ENCODE results near the gene SLC39A11. TPM values are rescaled to one million over a fixed set of nuclear protein-coding genes. Genes with fewer than 3 reads are reported as not detected.

The SLC39A11 gene
- polyA plus RNA-seq, 1 of the 3 experiments (the other 2 are of a cell fraction): 23.5 TPM

DNA sequence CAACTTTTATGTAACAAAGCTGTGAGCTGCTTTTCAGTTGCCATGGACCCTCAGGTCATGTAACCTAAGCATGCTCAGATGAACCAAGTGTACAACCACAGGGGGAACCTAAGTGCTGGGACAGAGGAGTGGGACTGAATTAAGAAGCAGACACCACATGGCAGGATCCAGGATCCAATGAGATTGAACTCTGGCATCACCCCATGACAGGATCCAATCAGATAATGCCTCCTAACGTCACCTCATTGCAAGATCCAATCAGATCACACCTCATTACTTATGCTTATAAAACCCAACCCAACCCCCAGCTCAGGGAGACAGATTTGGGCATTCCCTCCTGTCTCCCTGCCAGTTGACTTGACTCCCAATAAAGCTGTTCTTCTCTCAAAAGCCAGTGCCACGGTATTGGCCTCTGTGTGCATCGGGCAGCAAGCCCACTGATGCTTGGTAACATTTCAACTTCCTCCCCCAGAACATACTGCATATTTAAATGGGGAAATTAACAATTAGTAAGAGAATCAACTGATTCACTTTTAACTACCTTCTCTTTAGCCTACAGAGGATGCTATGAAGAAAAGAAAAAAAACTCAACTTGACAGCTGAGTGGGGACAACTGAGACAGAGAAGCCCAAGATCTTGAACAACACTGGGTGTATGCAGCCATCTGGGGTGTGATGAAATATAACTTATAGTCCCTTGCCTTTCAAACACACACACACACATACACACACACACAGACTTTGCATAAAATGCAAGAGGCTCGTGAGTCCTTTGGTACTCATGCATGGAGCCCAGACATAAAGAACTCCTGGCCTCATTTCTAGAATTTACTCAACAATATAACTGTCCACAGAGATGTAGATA, 148.4 kb downstream of the SLC39A11 start (continued):
- TF ChIP-seq, protein P1, sequence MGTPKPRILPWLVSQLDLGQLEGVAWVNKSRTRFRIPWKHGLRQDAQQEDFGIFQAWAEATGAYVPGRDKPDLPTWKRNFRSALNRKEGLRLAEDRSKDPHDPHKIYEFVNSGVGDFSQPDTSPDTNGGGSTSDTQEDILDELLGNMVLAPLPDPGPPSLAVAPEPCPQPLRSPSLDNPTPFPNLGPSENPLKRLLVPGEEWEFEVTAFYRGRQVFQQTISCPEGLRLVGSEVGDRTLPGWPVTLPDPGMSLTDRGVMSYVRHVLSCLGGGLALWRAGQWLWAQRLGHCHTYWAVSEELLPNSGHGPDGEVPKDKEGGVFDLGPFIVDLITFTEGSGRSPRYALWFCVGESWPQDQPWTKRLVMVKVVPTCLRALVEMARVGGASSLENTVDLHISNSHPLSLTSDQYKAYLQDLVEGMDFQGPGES (IDR thresholded peaks at IDR 0.05; ENCODE audit: low read depth, low read length): no peak
- no peak for TF ChIP-seq MXI1 (IDR thresholded peaks at IDR 0.05; ENCODE audit: low read depth, low read length)
- TF ChIP-seq PBX3 (IDR thresholded peaks at IDR 0.05): no peak
- TF ChIP-seq SMC3 (IDR thresholded peaks at IDR 0.05; ENCODE audit: low read depth, low read length): no peak
- no peak for TF ChIP-seq NRF1 (IDR thresholded peaks at IDR 0.05; ENCODE audit: low read depth, low read length)

- 96% methylated on average over 6 of the region's 6 CpGs for WGBS (ENCODE audit: low lambda C conversion rate)
- no peaks in the 10 kb centered on the region for H3K9me3 ChIP-seq
- no peak overlapping the region for H3K4me3 ChIP-seq (ENCODE audit: low read depth in 2 of 2, low read length in 1 of 2)
- no peak overlapping the region for H3K4me2 ChIP-seq
- CTCF ChIA-PET: interaction anchor here (0.6 to 1.3 kb wide), 2 partner anchors 44 to 1126 kb away, joined by 3 to 7 read pairs; no protein-coding TSS in a partner anchor
- no peak for DNase-seq
- no peaks in the 10 kb centered on the region for H3K27me3 ChIP-seq (ENCODE audit: insufficient read depth)
- no peaks in the 10 kb centered on the region for H3K79me2 ChIP-seq (ENCODE audit: insufficient read depth)
- no peak overlapping the region for H3K27ac ChIP-seq (ENCODE audit: low read depth in 2 of 2, low read length in 1 of 2)
- H3K9ac ChIP-seq: no peak overlapping the region
- H3K36me3 ChIP-seq (replicated peaks in 1 of 2; ENCODE audit: control insufficient read depth in 1 of 2, insufficient read depth in 2 of 2, low read length in 1 of 2): no peaks in the 10 kb centered on the region
- H2AFZ ChIP-seq (ENCODE audit: low read depth): no peak overlapping the region
- H3F3A ChIP-seq (replicated peaks; ENCODE audit: insufficient read depth): no peaks in the 10 kb centered on the region
- TF ChIP-seq MEF2A (IDR thresholded peaks at IDR 0.05; ENCODE audit: borderline replicate concordance, low read depth): no peak
- no peak for TF ChIP-seq SMC3 (IDR thresholded peaks at IDR 0.05; ENCODE audit: low read depth, low read length)
- TF ChIP-seq ELF1 (IDR thresholded peaks at IDR 0.05): no peak
- no peak for TF ChIP-seq SIN3A (IDR thresholded peaks at IDR 0.05; ENCODE audit: borderline replicate concordance, low read depth, low read length)
- TF ChIP-seq REST (IDR thresholded peaks at IDR 0.05; ENCODE audit: low read depth, low read length): no peak
- no peak for TF ChIP-seq TCF12 (IDR thresholded peaks at IDR 0.05)
- no peak for TF ChIP-seq TAF1 (IDR thresholded peaks at IDR 0.05; ENCODE audit: borderline replicate concordance, low read depth, low read length)
- POLR2A ChIA-PET: no interaction called here
- peaks cover 4 to 8% of the 10 kb centered on the region in 2 experiments; a peak in 3 of 4 replicates for H3K4me1 ChIP-seq (ENCODE audit: control insufficient read depth in 1 of 2, insufficient read depth in 2 of 2, low read depth in 1 of 2, low read length in 1 of 2)
- no peaks in the 10 kb centered on the region for H3K9me2 ChIP-seq
- no peaks in the 10 kb centered on the region for H4K20me1 ChIP-seq (ENCODE audit: insufficient read depth)
Measured at GRCh38 chr17:72942579-72942978, 149.9 kb downstream of the SLC39A11 start.
